ENCODE measurements around the gene TPO.

GRCh38 chr2:1422131-1422530 lies 8.9 kb downstream of the TPO start:
- TF ChIP-seq POLR2A (IDR thresholded peaks at IDR 0.05) = no peak
- TF ChIP-seq CTCF (IDR thresholded peaks at IDR 0.05) = no peak
